ENCODE results near the gene ACR. TPM values are rescaled to one million over a fixed set of nuclear protein-coding genes. Genes with fewer than 3 reads are reported as not detected.

ACR gene
- total RNA-seq, 2 donors from 2014 or later: 0.18 TPM; not detected in 1

- H3K27ac ChIP-seq (ENCODE audit: low read depth, low read length): no peak overlapping the region
- H3K4me3 Mint-ChIP-seq: no peak overlapping the region
- no peak for TF ChIP-seq CTCF (conservative IDR thresholded peaks at IDR 0.05)
- H3K9me3 Mint-ChIP-seq: no peaks in the 10 kb centered on the region
- no peak overlapping the region for H3K9ac ChIP-seq (ENCODE audit: extremely low read depth, low read length, poor library complexity, severe bottlenecking)
- peaks cover 1% of the 10 kb centered on the region for H3K4me1 Mint-ChIP-seq
- no peak overlapping the region for H3K4me3 ChIP-seq (ENCODE audit: low read length)
- H3K36me3 Mint-ChIP-seq (ENCODE audit: low read depth): peaks cover 2% of the 10 kb centered on the region
- no peaks in the 10 kb centered on the region for H3K36me3 ChIP-seq (ENCODE audit: control insufficient read depth, insufficient read depth, low read length)
- H3K9me3 ChIP-seq (ENCODE audit: control insufficient read depth, low read length): no peaks in the 10 kb centered on the region
- no peak for DNase-seq
- H3K27me3 ChIP-seq (ENCODE audit: control insufficient read depth, insufficient read depth, low read length, poor library complexity, severe bottlenecking): peaks cover 37% of the 10 kb centered on the region
- WGBS, 2 experiments (ENCODE audit: insufficient coverage in 1 of 2, insufficient read length in 1 of 2): 69 to 79% methylated on average over 20 to 22 of the region's 22 CpGs
- H3K27ac Mint-ChIP-seq: no peak overlapping the region
- peaks cover 85% of the 10 kb centered on the region for H3K27me3 Mint-ChIP-seq (ENCODE audit: insufficient read depth)
- no peaks in the 10 kb centered on the region for H3K4me1 ChIP-seq (ENCODE audit: control insufficient read depth, insufficient read depth, low read length)
Measured at GRCh38 chr22:50733521-50734342, 4.3 kb upstream of the ACR start.

GRCh38 chr22:50734343-50734771 lies 3.6 kb upstream of the ACR start:
- Histone ChIP-seq H3K4me1 (ENCODE audit: control insufficient read depth, insufficient read depth, low read length) (no peaks in the 10 kb centered on the region), H3K9ac (ENCODE audit: extremely low read depth, low read length, poor library complexity, severe bottlenecking) (no peak overlapping the region), H3K36me3 (ENCODE audit: control insufficient read depth, insufficient read depth, low read length) (no peaks in the 10 kb centered on the region), H3K9me3 (ENCODE audit: control insufficient read depth, low read length) (no peaks in the 10 kb centered on the region), H3K27me3 (ENCODE audit: control insufficient read depth, insufficient read depth, low read length, poor library complexity, severe bottlenecking) (peaks cover 43% of the 10 kb centered on the region), H3K4me3 (ENCODE audit: low read length) (no peak overlapping the region), H3K27ac (ENCODE audit: low read depth, low read length) (no peak overlapping the region)
- Mint-ChIP-seq H3K4me3 (no peak overlapping the region), H3K27ac (no peak overlapping the region), H3K27me3 (ENCODE audit: insufficient read depth) (peaks cover 88% of the 10 kb centered on the region), H3K9me3 (no peaks in the 10 kb centered on the region), H3K36me3 (ENCODE audit: low read depth) (peaks cover 2% of the 10 kb centered on the region), H3K4me1 (peaks cover 1% of the 10 kb centered on the region)
- no peak for DNase-seq
- WGBS, 2 experiments (ENCODE audit: insufficient coverage in 1 of 2, insufficient read length in 1 of 2): 88 to 96% methylated on average over 3 to 10 of the region's 10 CpGs
- no peak for TF ChIP-seq CTCF (conservative IDR thresholded peaks at IDR 0.05)

GRCh38 chr22:50734986-50735738 lies 2.8 kb upstream of the ACR start:
- WGBS, 2 experiments (ENCODE audit: insufficient coverage in 1 of 2, insufficient read length in 1 of 2): 92 to 95% methylated on average over 7 to 13 of the region's 13 CpGs
- no peak overlapping the region for H3K27ac ChIP-seq (ENCODE audit: low read depth, low read length)
- peaks cover 45% of the 10 kb centered on the region for H3K27me3 ChIP-seq (ENCODE audit: control insufficient read depth, insufficient read depth, low read length, poor library complexity, severe bottlenecking)
- no peak overlapping the region for H3K4me3 ChIP-seq (ENCODE audit: low read length)
- Mint-ChIP-seq H3K4me1 (peaks cover 1% of the 10 kb centered on the region), H3K36me3 (ENCODE audit: low read depth) (peaks cover 2% of the 10 kb centered on the region), H3K9me3 (no peaks in the 10 kb centered on the region), H3K27ac (no peak overlapping the region), H3K27me3 (ENCODE audit: insufficient read depth) (peaks cover 86% of the 10 kb centered on the region), H3K4me3 (no peak overlapping the region)
- H3K9ac ChIP-seq (ENCODE audit: extremely low read depth, low read length, poor library complexity, severe bottlenecking): no peak overlapping the region
- TF ChIP-seq CTCF (conservative IDR thresholded peaks at IDR 0.05): no peak
- H3K9me3 ChIP-seq (ENCODE audit: control insufficient read depth, low read length): no peaks in the 10 kb centered on the region
- no peaks in the 10 kb centered on the region for H3K36me3 ChIP-seq (ENCODE audit: control insufficient read depth, insufficient read depth, low read length)
- no peak for DNase-seq
- H3K4me1 ChIP-seq (ENCODE audit: control insufficient read depth, insufficient read depth, low read length): no peaks in the 10 kb centered on the region
